Measurements from ENCODE around the gene TMUB1.

The TMUB1 gene

GRCh38 chr7:151080067-151080521 lies 3.2 kb downstream of the TMUB1 start:
- DNase-seq (ENCODE audit: insufficient read length, low spot score) (no peak), FAIRE-seq (no peak)

DNA sequence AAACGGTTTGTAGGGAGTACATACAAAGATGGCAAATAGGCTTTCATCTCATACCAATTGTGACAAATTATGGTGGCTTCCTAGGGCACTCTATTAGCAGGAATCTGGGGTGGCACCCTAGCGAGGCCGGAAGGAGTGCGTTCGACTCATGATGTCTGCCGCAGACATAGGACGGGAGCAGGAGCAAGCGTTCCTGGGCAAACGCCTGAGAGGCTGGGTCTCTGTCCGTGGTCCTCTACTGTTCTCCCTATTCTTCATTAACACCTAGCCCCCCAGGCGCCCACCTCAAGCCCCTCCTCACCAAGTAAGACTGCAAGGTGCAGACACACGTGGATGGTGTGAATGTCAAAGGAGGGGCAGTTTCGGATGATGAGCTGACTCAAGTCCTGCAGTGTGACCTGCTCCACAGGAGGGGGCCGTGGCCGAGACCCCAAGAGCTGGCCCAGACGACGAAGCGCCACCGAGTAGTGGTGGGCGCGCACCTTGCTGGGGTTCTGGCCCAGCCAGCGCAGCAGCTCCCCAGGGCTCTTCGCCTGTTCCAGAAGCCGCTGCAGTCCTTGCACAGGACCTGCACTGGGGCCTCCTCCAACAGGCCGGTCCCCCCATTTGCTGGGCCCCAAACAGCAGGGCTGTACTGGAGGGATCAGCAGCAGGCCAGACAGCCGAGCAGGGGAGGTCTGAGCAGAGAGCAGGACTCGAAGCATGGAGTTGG lies 3.9 kb downstream of the TMUB1 start:
- FAIRE-seq: no peak
- no peak for TF ChIP-seq POU2F2 (IDR thresholded peaks at IDR 0.05; ENCODE audit: low read depth, low read length)
- TF ChIP-seq POLR2A (IDR thresholded peaks at IDR 0.05; ENCODE audit: low read depth, low read length): no peak
- no peak for TF ChIP-seq POLR2AphosphoS5 (IDR thresholded peaks at IDR 0.05; ENCODE audit: low read depth, low read length)
- TF ChIP-seq SPI1 (IDR thresholded peaks at IDR 0.05; ENCODE audit: low read depth, low read length): no peak
- no peak for TF ChIP-seq TAF1 (IDR thresholded peaks at IDR 0.05; ENCODE audit: low read depth, low read length)
- no peak for TF ChIP-seq PAX5 (IDR thresholded peaks at IDR 0.05; ENCODE audit: insufficient read depth, low read length, severe bottlenecking)

More at GRCh38 chr7:151080067-151080521, 3.2 kb downstream of the TMUB1 start:
- TF ChIP-seq POLR2AphosphoS5 (IDR thresholded peaks at IDR 0.05; ENCODE audit: low read depth, low read length) (0 out of 2 replicates have a peak, but pooled peaks have one; percentile 5), TAF1 (IDR thresholded peaks at IDR 0.05; ENCODE audit: low read depth, low read length) (no peak), PAX5 (IDR thresholded peaks at IDR 0.05; ENCODE audit: insufficient read depth, low read length, severe bottlenecking) (no peak)

DNA sequence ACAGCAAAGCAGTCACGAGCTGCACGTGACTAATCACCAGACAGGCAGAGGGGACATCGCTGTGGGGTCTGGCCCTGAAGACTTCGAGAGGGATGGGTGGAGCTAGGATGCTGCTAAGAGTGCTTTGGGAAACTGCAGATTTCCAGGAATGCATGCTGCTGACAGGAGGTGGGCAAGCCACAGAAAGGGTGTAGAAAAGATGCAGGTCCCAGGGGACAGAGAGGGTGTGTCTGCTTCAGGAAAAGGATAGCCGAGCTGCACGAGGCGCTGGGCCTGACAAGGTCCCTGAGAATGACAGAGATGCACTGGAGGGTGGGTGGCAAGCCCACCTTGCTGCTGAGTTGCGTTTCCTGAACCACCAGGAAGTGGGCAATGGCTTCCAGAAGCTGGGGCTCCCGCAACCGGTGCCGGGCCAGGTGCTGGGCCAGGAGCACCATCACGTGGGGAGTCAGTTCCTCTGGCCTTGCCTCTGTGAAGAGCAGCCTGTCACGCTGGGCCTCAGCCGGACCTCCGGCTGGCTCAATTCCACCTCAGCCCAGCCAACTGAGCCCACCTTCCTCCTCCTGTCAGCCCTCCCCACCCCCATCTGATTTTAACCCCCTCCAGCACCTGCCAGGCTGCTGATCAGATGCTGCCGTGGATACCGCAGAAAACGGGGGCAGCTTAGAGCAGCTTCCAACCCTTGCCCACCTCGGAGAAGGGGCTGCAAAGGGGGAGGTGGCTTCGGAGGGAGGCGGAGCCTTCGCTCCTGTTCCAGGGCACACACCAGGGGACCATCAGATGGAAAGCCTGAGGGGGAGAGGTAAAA lies 4.9 kb downstream of the TMUB1 start:
- no peak for DNase-seq (ENCODE audit: insufficient read length, low spot score)
- no peak for FAIRE-seq

More for the DNA sequence above, 3.9 kb downstream of the TMUB1 start:
- no peak for DNase-seq (ENCODE audit: insufficient read length, low spot score)

GRCh38 chr7:151077705-151078232 lies 5.5 kb downstream of the TMUB1 start:
- FAIRE-seq (no peak), DNase-seq (ENCODE audit: insufficient read length, low spot score) (no peak)
- TF ChIP-seq POU2F2 (IDR thresholded peaks at IDR 0.05; ENCODE audit: low read depth, low read length): no peak
- TF ChIP-seq POLR2A (IDR thresholded peaks at IDR 0.05; ENCODE audit: low read depth, low read length): no peak
- no peak for TF ChIP-seq PAX5 (IDR thresholded peaks at IDR 0.05; ENCODE audit: insufficient read depth, low read length, severe bottlenecking)
- no peak for TF ChIP-seq POLR2AphosphoS5 (IDR thresholded peaks at IDR 0.05; ENCODE audit: low read depth, low read length)
- TF ChIP-seq TAF1 (IDR thresholded peaks at IDR 0.05; ENCODE audit: low read depth, low read length): no peak
- TF ChIP-seq SPI1 (IDR thresholded peaks at IDR 0.05; ENCODE audit: low read depth, low read length): no peak

More for the DNA sequence above, 4.9 kb downstream of the TMUB1 start:
- no peak for TF ChIP-seq PAX5 (IDR thresholded peaks at IDR 0.05; ENCODE audit: insufficient read depth, low read length, severe bottlenecking)
- no peak for TF ChIP-seq POLR2AphosphoS5 (IDR thresholded peaks at IDR 0.05; ENCODE audit: low read depth, low read length)
- no peak; the same call in 1 of the 2 replicates for TF ChIP-seq POLR2A (IDR thresholded peaks at IDR 0.05; ENCODE audit: low read depth, low read length)
- no peak for TF ChIP-seq SPI1 (IDR thresholded peaks at IDR 0.05; ENCODE audit: low read depth, low read length)
- no peak for TF ChIP-seq POU2F2 (IDR thresholded peaks at IDR 0.05; ENCODE audit: low read depth, low read length)
- no peak for TF ChIP-seq TAF1 (IDR thresholded peaks at IDR 0.05; ENCODE audit: low read depth, low read length)

DNA sequence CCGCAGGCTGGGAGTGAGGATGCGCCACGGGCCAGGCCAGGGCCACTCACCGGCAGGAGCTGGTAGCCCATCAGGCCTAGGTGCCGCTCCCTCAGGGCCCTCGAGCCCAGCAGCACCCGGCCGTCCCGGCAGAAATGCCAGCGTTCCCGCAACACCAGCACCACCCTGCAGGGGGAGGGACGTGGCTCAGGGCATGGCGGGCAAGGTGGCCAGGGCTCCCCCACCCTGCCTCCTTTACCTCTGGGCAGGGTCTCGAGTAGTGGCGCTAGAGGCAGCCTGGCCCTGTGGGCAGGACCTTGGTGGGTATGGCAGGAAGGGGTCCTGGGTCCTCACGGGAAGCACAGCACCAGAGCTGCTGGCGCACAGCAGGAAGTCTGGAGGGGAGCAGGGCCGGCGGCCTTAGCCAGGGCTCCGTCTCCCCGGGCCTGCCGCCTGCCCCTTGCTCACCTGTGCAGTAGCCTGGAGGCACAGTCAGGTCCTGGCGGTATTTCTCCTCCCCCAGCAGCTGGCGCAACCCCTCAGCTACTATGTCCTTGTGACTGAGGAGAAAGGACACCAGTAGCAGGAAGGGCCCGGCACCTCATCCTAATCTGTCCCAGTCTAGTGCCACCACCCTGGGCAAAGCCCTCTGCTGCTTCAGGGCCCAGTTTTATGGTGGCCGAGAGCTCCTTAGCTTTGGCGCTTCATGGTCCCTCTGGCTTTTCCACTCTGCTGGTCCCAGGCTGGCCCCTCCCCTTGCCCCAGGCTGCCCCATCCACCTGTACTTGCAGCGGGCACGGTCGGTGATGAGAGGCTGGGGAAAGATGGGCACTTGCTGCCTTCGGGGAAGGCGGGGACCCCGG lies 6.2 kb downstream of the TMUB1 start:
- FAIRE-seq: no peak
- no peak for DNase-seq (ENCODE audit: insufficient read length, low spot score)
- TF ChIP-seq POLR2AphosphoS5 (IDR thresholded peaks at IDR 0.05; ENCODE audit: low read depth, low read length): 0 out of 2 replicates have a peak, but pooled peaks have one; percentile 25
- no peak for TF ChIP-seq POLR2A (IDR thresholded peaks at IDR 0.05; ENCODE audit: low read depth, low read length)

DNA sequence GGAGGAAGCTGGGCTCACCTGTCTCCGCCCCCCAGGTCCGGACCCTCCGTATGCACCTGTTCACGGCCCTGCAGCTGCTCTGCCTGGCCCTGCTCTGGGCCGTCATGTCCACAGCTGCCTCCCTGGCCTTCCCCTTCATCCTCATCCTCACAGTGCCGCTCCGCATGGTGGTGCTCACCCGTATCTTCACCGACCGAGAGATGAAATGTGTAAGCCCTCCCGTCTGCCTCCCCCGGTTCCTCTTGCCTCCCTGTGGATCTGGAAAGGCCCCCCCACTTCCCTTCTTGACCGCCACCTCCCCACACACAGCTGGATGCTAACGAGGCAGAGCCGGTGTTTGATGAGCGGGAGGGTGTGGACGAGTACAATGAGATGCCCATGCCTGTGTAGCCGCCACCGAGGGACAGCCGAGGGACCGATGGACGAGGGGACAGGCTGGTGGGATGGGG lies 7.3 kb downstream of the TMUB1 start:
- DNase-seq (ENCODE audit: insufficient read length, low spot score) (no peak), FAIRE-seq (no peak)
- TF ChIP-seq SPI1 (IDR thresholded peaks at IDR 0.05; ENCODE audit: low read depth, low read length) (no peak), POLR2A (IDR thresholded peaks at IDR 0.05; ENCODE audit: low read depth, low read length) (no peak), TAF1 (IDR thresholded peaks at IDR 0.05; ENCODE audit: low read depth, low read length) (no peak), POU2F2 (IDR thresholded peaks at IDR 0.05; ENCODE audit: low read depth, low read length) (no peak), POLR2AphosphoS5 (IDR thresholded peaks at IDR 0.05; ENCODE audit: low read depth, low read length) (no peak), PAX5 (IDR thresholded peaks at IDR 0.05; ENCODE audit: insufficient read depth, low read length, severe bottlenecking) (no peak)

- TF ChIP-seq PAX5 (IDR thresholded peaks at IDR 0.05; ENCODE audit: insufficient read depth, low read length, severe bottlenecking): no peak
- no peak for TF ChIP-seq TAF1 (IDR thresholded peaks at IDR 0.05; ENCODE audit: low read depth, low read length)
- TF ChIP-seq SPI1 (IDR thresholded peaks at IDR 0.05; ENCODE audit: low read depth, low read length): no peak
- TF ChIP-seq POU2F2 (IDR thresholded peaks at IDR 0.05; ENCODE audit: low read depth, low read length): no peak
- TF ChIP-seq POLR2A (IDR thresholded peaks at IDR 0.05; ENCODE audit: low read depth, low read length): no peak
- TF ChIP-seq POLR2AphosphoS5 (IDR thresholded peaks at IDR 0.05; ENCODE audit: low read depth, low read length): no peak
- no peak for FAIRE-seq
- DNase-seq (ENCODE audit: insufficient read length, low spot score): no peak
Observed at GRCh38 chr7:151075662-151075971, 7.7 kb downstream of the TMUB1 start.

GRCh38 chr7:151074817-151075661 lies 8.3 kb downstream of the TMUB1 start:
- FAIRE-seq: no peak
- TF ChIP-seq POLR2AphosphoS5 (IDR thresholded peaks at IDR 0.05; ENCODE audit: low read depth, low read length): no peak
- TF ChIP-seq TAF1 (IDR thresholded peaks at IDR 0.05; ENCODE audit: low read depth, low read length): no peak
- TF ChIP-seq SPI1 (IDR thresholded peaks at IDR 0.05; ENCODE audit: low read depth, low read length): no peak
- no peak for TF ChIP-seq PAX5 (IDR thresholded peaks at IDR 0.05; ENCODE audit: insufficient read depth, low read length, severe bottlenecking)
- DNase-seq (ENCODE audit: insufficient read length, low spot score): no peak
